Erythroblast (primary cell): Measurements from ENCODE around the gene DYNLT5.

ENCODE experiments used
- GATA1 ChIP-seq: IDR thresholded peaks from 2 replicates; pipeline ENCODE4 v1.6.1; 2011; ENCODE audit warnings: low read depth, mild to moderate bottlenecking, control low read depth, low read length, moderate library complexity
- POLR2A ChIP-seq: IDR thresholded peaks from 2 replicates; pipeline ENCODE4 v1.6.1; 2011; ENCODE audit warnings: mild to moderate bottlenecking, low read length

DNA sequence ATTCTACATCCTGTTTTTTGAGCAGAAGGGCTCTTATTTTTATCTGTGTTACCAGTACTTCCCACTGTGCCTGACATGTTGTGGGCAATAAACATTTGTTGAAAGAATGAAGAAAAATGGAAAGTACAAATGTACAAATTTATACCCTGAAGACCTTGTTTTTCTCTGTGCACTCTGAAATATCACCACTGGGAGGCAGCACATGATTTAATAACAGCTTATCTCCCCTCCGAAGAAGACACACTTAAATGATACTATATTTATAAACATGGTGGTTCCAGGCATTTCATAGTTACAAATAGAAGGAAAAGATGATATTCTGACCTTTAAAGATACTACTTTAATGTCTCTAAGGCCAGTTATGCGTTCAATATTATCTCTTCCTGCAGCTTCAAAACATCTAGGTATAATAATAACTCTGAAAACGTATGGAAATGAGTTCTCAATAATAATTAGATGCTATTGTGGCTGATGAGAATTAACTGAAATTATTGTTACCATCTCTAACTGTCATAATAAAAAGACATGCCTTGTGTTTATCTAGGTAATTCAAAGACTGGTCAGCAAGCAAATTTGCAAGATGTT, 12.8 kb downstream of the DYNLT5 start:
- TF ChIP-seq POLR2A (no peak), GATA1 (no peak)
